Trophoblast cell (in vitro differentiated cells and primary cell): ENCODE measurements around the gene SYCN.

ENCODE experiments used
- DNase-seq, 2 donors: peaks; one replicate each; pipeline ENCODE4 v3.0.0-alpha.2; 2016
- H2AFZ ChIP-seq: 2 replicates; pipeline ENCODE4 v1.6.1; 2013; ENCODE audit warnings: low read length, moderate library complexity, mild to moderate bottlenecking; ENCODE audit not compliant: insufficient read depth, poor library complexity
- H2AK5ac ChIP-seq: 2 replicates; pipeline ENCODE4 v1.6.1; 2013; ENCODE audit warnings: mild to moderate bottlenecking, low read length
- H2BK120ac ChIP-seq: 2 replicates; pipeline ENCODE4 v1.6.1; 2013; ENCODE audit warnings: low read length, mild to moderate bottlenecking, moderate library complexity; ENCODE audit not compliant: insufficient read depth, poor library complexity
- H2BK12ac ChIP-seq: 2 replicates; pipeline ENCODE4 v1.6.1; 2013; ENCODE audit warnings: mild to moderate bottlenecking, low read length, moderate library complexity
- H2BK5ac ChIP-seq: 2 replicates; pipeline ENCODE4 v1.6.1; 2013; ENCODE audit warnings: low read length, low read depth, moderate library complexity, mild to moderate bottlenecking; ENCODE audit not compliant: poor library complexity
- H3K14ac ChIP-seq: 2 replicates; pipeline ENCODE4 v1.6.1; 2013; ENCODE audit warnings: mild to moderate bottlenecking, low read length
- H3K18ac ChIP-seq: 2 replicates; pipeline ENCODE4 v1.6.1; 2013; ENCODE audit warnings: mild to moderate bottlenecking, low read length
- H3K23ac ChIP-seq: 2 replicates; pipeline ENCODE4 v1.6.1; 2013; ENCODE audit warnings: low read length
- H3K27ac ChIP-seq: 2 replicates; pipeline ENCODE4 v1.5.1; 2013; ENCODE audit warnings: low read depth, mild to moderate bottlenecking, inconsistent platforms, low read length, moderate library complexity
- H3K27me3 ChIP-seq: 2 replicates; pipeline ENCODE4 v1.6.1; 2013; ENCODE audit warnings: inconsistent platforms, mild to moderate bottlenecking, low read length, moderate library complexity; ENCODE audit not compliant: insufficient read depth
- H3K36me3 ChIP-seq, 2 experiments: 1 replicate in 1 of 2; 2 replicates in 1 of 2; pipeline ENCODE4 v1.6.1; 2013; ENCODE audit warnings: low read length in 2 of 2, mild to moderate bottlenecking in 2 of 2, moderate library complexity in 1 of 2; ENCODE audit not compliant: insufficient read depth in 2 of 2, control insufficient read depth in 1 of 2
- H3K4ac ChIP-seq: 2 replicates; pipeline ENCODE4 v1.6.1; 2013; ENCODE audit warnings: low read depth, mild to moderate bottlenecking, low read length, moderate library complexity
- H3K4me1 ChIP-seq, 2 experiments: 1 replicate in 1 of 2; 2 replicates in 1 of 2; pipeline ENCODE4 v1.6.1; 2013; ENCODE audit warnings: low read length in 2 of 2, mild to moderate bottlenecking in 2 of 2, moderate library complexity in 1 of 2; ENCODE audit not compliant: insufficient read depth in 2 of 2, control insufficient read depth in 1 of 2
- H3K4me2 ChIP-seq: 2 replicates; pipeline ENCODE4 v1.6.1; 2013; ENCODE audit warnings: inconsistent platforms, mild to moderate bottlenecking, low read length, moderate library complexity
- H3K4me3 ChIP-seq: 2 replicates; pipeline ENCODE4 v1.5.1; 2013; ENCODE audit warnings: mild to moderate bottlenecking, low read depth, low read length, inconsistent platforms
- H3K79me1 ChIP-seq: one replicate; pipeline ENCODE4 v1.6.1; 2013; ENCODE audit warnings: low read length
- H3K79me2 ChIP-seq: 2 replicates; pipeline ENCODE4 v1.6.1; 2013; ENCODE audit warnings: low read length, mild to moderate bottlenecking; ENCODE audit not compliant: control insufficient read depth, insufficient read depth, poor library complexity
- H3K9ac ChIP-seq: 2 replicates; pipeline ENCODE4 v1.6.1; 2013; ENCODE audit warnings: mild to moderate bottlenecking, low read length
- H3K9me3 ChIP-seq: 2 replicates; pipeline ENCODE4 v1.6.1; 2013; ENCODE audit warnings: low read depth, mild to moderate bottlenecking, control low read depth, inconsistent platforms, low read length; ENCODE audit not compliant: insufficient read depth
- H4K12ac ChIP-seq: 2 replicates; pipeline ENCODE4 v1.6.1; 2013; ENCODE audit warnings: low read depth, mild to moderate bottlenecking, low read length, moderate library complexity
- H4K8ac ChIP-seq: 2 replicates; pipeline ENCODE4 v1.6.1; 2013; ENCODE audit warnings: low read depth, mild to moderate bottlenecking, low read length, moderate library complexity
- H4K91ac ChIP-seq: one replicate; pipeline ENCODE4 v1.6.1; 2013; ENCODE audit warnings: low read depth, mild to moderate bottlenecking, low read length, moderate library complexity
- WGBS: extraction: QIAGEN DNeasy Blood & Tissue Kit; methylation state at CpG from one replicate; pipeline ENCODE4 v1.1.7; 2013; ENCODE audit warnings: missing lambda C conversion rate; ENCODE audit not compliant: insufficient read length, insufficient coverage; ENCODE audit errors: extremely low coverage; 5-methylcytosine and 5-hydroxymethylcytosine counted together

The SYCN gene

GRCh38 chr19:39163621-39164020 is 40.4 kb downstream of the SYCN start:
- Histone ChIP-seq H3K27ac (no peak overlapping the region), H3K9ac (no peak overlapping the region), H3K14ac (no peak overlapping the region), H3K9me3 (peaks cover 1% of the 10 kb centered on the region), H3K79me2 (peaks cover 22% of the 10 kb centered on the region), H3K18ac (no peak overlapping the region), H2BK5ac (no peak overlapping the region), H3K4me1 (peaks cover 35 to 42% of the 10 kb centered on the region in 2 experiments), H3K79me1 (peaks cover 16% of the 10 kb centered on the region), H4K8ac (no peak overlapping the region), H4K12ac (no peak overlapping the region), H3K4me3 (no peak overlapping the region), H3K27me3 (no peaks in the 10 kb centered on the region), H3K23ac (no peak overlapping the region), H3K4ac (peak overlapping the region; percentile 42), H3K36me3 (peaks cover 11 to 12% of the 10 kb centered on the region in 2 experiments), H2AFZ (no peak overlapping the region), H3K4me2 (no peak overlapping the region), H2AK5ac (no peak overlapping the region), H2BK120ac (no peak overlapping the region), H2BK12ac (no peak overlapping the region), H4K91ac (no peak overlapping the region)
- WGBS, result no CpG with 5 or more reads among the region's 9 CpGs
- DNase-seq, result no peak

DNA sequence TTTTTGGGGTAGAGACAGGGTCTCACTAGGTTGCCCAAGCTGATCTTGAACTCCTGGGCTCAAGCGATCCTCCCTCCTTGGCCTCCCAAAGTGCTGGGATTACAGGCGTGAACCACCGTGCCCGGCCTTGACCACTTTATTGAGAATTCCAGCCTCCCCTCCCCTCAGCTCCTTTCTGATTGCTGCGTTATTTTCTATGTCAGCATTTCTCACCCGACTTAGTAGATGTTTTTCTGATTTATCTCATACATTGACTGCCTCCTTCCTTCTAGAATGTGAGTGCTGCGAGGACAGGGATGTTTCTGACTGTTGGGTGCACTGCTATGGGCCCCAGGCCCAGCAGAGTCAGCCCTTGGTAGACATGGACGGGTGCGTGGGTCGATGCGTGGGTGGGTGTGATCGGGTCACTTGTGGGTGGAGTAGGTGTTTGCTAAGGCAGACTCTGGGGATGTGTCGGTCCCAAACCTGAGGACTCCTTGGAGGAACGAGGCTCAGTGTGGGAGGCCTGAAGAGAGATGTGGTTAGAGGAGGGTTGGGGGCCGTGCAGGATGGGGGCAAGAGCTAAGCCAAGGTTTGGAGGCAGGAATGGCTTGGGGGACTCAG is 41.5 kb downstream of the SYCN start:
- no peak for DNase-seq
- Histone ChIP-seq H3K27me3 (no peaks in the 10 kb centered on the region), H3K4me3 (no peak overlapping the region), H2BK120ac (no peak overlapping the region), H3K36me3 (peaks cover 9 to 13% of the 10 kb centered on the region in 2 experiments), H3K14ac (peak overlapping the region; percentile 7), H3K27ac (no peak overlapping the region), H3K4ac (no peak overlapping the region), H2BK5ac (no peak overlapping the region), H3K79me2 (peaks cover 21% of the 10 kb centered on the region), H3K4me1 (peaks cover 26 to 44% of the 10 kb centered on the region in 2 experiments), H3K9me3 (peaks cover 4% of the 10 kb centered on the region), H2AFZ (no peak overlapping the region), H4K91ac (no peak overlapping the region), H3K79me1 (peaks cover 11% of the 10 kb centered on the region), H3K9ac (no peak overlapping the region), H2AK5ac (no peak overlapping the region), H3K23ac (no peak overlapping the region), H4K8ac (no peak overlapping the region), H4K12ac (no peak overlapping the region), H3K4me2 (no peak overlapping the region), H3K18ac (peak overlapping the region; percentile 16), H2BK12ac (no peak overlapping the region)
- WGBS, result no CpG with 5 or more reads among the region's 15 CpGs

DNA sequence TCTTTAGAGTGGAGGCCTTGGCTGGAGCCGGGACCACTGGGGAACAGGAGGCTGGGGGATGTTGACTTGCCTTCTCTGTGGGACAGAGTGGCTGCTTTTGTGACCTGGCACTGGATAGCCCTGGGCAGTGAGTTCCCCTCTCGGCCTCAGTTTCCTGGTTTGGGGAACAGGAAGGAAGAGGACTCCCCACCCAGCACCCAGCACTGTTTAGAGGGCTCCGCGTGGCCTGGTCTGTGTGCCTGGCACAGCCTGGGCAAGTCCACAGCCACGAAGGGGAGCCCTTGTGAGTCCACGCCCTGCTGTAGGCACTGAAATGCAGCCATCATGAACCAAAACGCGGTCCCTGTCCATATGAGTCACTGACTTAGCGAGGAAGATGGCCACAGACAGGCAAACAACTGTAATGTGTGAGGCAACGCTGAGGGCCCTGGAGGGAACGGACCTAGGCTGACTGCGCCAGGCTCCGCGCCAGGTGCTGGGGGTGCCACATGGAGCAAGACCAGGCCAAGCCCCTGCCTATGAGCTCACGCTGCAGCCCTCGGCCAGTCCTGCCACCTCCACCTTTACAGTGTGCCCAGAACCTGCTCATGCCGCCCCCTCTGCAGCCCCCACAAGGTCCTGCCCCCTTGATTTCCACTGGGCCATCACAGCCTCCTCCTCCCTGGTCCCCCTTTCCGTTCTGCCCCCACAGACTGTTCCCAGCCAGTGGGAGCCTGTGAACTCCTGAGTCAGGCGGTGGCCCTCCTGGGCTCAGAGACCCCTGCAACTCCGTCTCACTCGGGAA is 43.0 kb downstream of the SYCN start:
- Histone ChIP-seq H3K14ac (no peak overlapping the region), H3K4me2 (no peak overlapping the region), H2AFZ (no peak overlapping the region), H3K36me3 (peaks cover 9 to 13% of the 10 kb centered on the region in 2 experiments), H3K27me3 (no peaks in the 10 kb centered on the region), H2BK12ac (no peak overlapping the region), H3K4me1 (peaks cover 27 to 44% of the 10 kb centered on the region in 2 experiments), H4K8ac (no peak overlapping the region), H3K4ac (peak overlapping the region; percentile 42), H4K12ac (no peak overlapping the region), H3K18ac (peak overlapping the region; percentile 11), H3K79me1 (peaks cover 6% of the 10 kb centered on the region), H3K27ac (no peak overlapping the region), H2BK5ac (no peak overlapping the region), H3K79me2 (peaks cover 22% of the 10 kb centered on the region), H3K9ac (no peak overlapping the region), H3K9me3 (peaks cover 4% of the 10 kb centered on the region), H4K91ac (no peak overlapping the region), H3K4me3 (no peak overlapping the region), H2AK5ac (no peak overlapping the region), H2BK120ac (no peak overlapping the region), H3K23ac (no peak overlapping the region)
- DNase-seq, result peak; percentile 51 to 62
- WGBS, result no CpG with 5 or more reads among the region's 21 CpGs

DNA sequence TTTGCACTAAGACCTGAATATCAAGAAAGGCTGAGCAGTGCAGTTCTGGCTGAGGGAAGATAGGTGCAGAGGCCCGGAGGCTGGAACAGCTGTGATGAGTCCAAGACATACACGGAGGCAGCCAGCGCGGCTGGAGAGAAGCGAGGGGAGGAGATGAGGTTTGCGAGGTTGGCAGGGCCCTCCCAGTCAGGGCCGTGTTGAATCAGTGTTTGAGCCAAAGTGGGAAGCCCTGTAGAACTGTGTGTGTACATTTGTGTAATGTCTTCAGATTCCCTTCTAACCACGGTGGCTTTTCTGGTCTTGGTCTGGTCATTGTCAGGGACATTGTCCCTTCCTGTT is 43.6 kb downstream of the SYCN start:
- Histone ChIP-seq H4K12ac (no peak overlapping the region), H2BK12ac (peak overlapping the region; percentile 29), H3K79me1 (peaks cover 6% of the 10 kb centered on the region), H3K18ac (peak overlapping the region; percentile 11), H3K27ac (no peak overlapping the region), H3K4me2 (no peak overlapping the region), H3K36me3 (peaks cover 11 to 15% of the 10 kb centered on the region in 2 experiments), H3K9me3 (peaks cover 4% of the 10 kb centered on the region), H3K4me3 (no peak overlapping the region), H3K4ac (no peak overlapping the region), H3K4me1 (peaks cover 33 to 50% of the 10 kb centered on the region in 2 experiments), H2AFZ (no peak overlapping the region), H3K23ac (no peak overlapping the region), H3K9ac (no peak overlapping the region), H4K91ac (no peak overlapping the region), H4K8ac (no peak overlapping the region), H2BK5ac (no peak overlapping the region), H2AK5ac (no peak overlapping the region), H3K14ac (no peak overlapping the region), H3K79me2 (peaks cover 28% of the 10 kb centered on the region), H2BK120ac (no peak overlapping the region), H3K27me3 (no peaks in the 10 kb centered on the region)
- DNase-seq, result peak in 1 of 2 donors; percentile 16
- no CpG with 5 or more reads among the region's 8 CpGs for WGBS
